NT2/D1 (cell line): ENCODE measurements around the gene TWF1.

Source experiments
- SUZ12 ChIP-seq: IDR thresholded peaks from 2 replicates; pipeline ENCODE4 v1.6.1; 2011; ENCODE audit not compliant: insufficient read length, insufficient read depth; ENCODE audit errors: extremely low read depth
- ZNF274 ChIP-seq: IDR thresholded peaks from 2 replicates; pipeline ENCODE4 v1.6.1; 2011; ENCODE audit warnings: mild to moderate bottlenecking, low read depth, low read length

GRCh38 chr12:43754015-43754414 lies 52.1 kb downstream of the TWF1 start:
- TF ChIP-seq SUZ12 (no peak), ZNF274 (no peak)
